ENCODE data around the gene MMP10. TPM values are rescaled to one million over a fixed set of nuclear protein-coding genes. Genes with fewer than 3 reads are reported as not detected.

Gene MMP10
- total RNA-seq, 1 experiment from 2014 or later, result not detected

DNA sequence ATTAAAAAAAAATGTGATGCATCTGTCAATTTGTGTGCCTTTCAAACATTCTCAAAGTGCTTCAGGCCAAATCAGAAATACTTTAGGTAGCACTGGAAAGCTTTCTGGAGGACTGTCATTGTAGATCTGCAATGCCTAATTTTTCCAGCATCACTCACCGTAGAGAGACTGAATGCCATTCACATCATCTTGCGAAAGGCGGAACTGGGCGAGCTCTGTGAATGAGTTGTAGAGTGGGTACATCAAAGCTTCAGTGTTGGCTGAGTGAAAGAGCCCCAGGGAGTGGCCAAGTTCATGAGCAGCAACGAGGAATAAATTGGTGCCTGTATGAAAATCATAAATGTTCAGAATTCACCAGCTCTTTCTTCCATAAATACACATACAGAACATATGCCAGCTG is 4.0 kb downstream of the MMP10 start (continued):
- TF ChIP-seq, protein P1, sequence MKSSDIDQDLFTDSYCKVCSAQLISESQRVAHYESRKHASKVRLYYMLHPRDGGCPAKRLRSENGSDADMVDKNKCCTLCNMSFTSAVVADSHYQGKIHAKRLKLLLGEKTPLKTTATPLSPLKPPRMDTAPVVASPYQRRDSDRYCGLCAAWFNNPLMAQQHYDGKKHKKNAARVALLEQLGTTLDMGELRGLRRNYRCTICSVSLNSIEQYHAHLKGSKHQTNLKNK (CRISPR knock-in tag; IDR thresholded peaks at IDR 0.05), result no peak
- no peak for TF ChIP-seq ZBTB21 (CRISPR knock-in tag; IDR thresholded peaks at IDR 0.05; ENCODE audit: borderline replicate concordance)
- TF ChIP-seq NR2C2 (CRISPR knock-in tag; IDR thresholded peaks at IDR 0.05), result no peak

GRCh38 chr11:102773386-102773785 is 7.0 kb downstream of the MMP10 start:
- no peak for DNase-seq (ENCODE audit: low spot score)
- H3K4me1 Mint-ChIP-seq, result no peaks in the 10 kb centered on the region
- no peak overlapping the region for H3K4me3 Mint-ChIP-seq
- POLR2A ChIA-PET, result no interaction called here
- CTCF ChIA-PET, result no interaction called here
- H3K9me3 Mint-ChIP-seq, result no peaks in the 10 kb centered on the region
- TF ChIP-seq NFE2L1 (CRISPR knock-in tag; IDR thresholded peaks at IDR 0.05) (no peak), SOX15 (CRISPR knock-in tag; IDR thresholded peaks at IDR 0.05) (no peak), ZNF512 (CRISPR knock-in tag; IDR thresholded peaks at IDR 0.05; ENCODE audit: borderline replicate concordance) (no peak), FOXJ3 (CRISPR knock-in tag; IDR thresholded peaks at IDR 0.05; ENCODE audit: borderline replicate concordance) (no peak), NR3C1 (CRISPR knock-in tag; conservative IDR thresholded peaks at IDR 0.05; ENCODE audit: low read depth) (no peak), TP53 (CRISPR knock-in tag; IDR thresholded peaks at IDR 0.05) (no peak), ZNF317 (CRISPR knock-in tag; IDR thresholded peaks at IDR 0.05; ENCODE audit: borderline replicate concordance, low read depth) (no peak), FOXK1 (CRISPR knock-in tag; IDR thresholded peaks at IDR 0.05) (no peak)
- TF ChIP-seq, protein P2, sequence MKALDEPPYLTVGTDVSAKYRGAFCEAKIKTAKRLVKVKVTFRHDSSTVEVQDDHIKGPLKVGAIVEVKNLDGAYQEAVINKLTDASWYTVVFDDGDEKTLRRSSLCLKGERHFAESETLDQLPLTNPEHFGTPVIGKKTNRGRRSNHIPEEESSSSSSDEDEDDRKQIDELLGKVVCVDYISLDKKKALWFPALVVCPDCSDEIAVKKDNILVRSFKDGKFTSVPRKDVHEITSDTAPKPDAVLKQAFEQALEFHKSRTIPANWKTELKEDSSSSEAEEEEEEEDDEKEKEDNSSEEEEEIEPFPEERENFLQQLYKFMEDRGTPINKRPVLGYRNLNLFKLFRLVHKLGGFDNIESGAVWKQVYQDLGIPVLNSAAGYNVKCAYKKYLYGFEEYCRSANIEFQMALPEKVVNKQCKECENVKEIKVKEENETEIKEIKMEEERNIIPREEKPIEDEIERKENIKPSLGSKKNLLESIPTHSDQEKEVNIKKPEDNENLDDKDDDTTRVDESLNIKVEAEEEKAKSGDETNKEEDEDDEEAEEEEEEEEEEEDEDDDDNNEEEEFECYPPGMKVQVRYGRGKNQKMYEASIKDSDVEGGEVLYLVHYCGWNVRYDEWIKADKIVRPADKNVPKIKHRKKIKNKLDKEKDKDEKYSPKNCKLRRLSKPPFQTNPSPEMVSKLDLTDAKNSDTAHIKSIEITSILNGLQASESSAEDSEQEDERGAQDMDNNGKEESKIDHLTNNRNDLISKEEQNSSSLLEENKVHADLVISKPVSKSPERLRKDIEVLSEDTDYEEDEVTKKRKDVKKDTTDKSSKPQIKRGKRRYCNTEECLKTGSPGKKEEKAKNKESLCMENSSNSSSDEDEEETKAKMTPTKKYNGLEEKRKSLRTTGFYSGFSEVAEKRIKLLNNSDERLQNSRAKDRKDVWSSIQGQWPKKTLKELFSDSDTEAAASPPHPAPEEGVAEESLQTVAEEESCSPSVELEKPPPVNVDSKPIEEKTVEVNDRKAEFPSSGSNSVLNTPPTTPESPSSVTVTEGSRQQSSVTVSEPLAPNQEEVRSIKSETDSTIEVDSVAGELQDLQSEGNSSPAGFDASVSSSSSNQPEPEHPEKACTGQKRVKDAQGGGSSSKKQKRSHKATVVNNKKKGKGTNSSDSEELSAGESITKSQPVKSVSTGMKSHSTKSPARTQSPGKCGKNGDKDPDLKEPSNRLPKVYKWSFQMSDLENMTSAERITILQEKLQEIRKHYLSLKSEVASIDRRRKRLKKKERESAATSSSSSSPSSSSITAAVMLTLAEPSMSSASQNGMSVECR (CRISPR knock-in tag; IDR thresholded peaks at IDR 0.05; ENCODE audit: borderline replicate concordance), result no peak
- no peak for ATAC-seq
- H3K27me3 Mint-ChIP-seq (ENCODE audit: low read depth), result no peaks in the 10 kb centered on the region
- H3K27ac Mint-ChIP-seq, result no peak overlapping the region
- no peaks in the 10 kb centered on the region for H3K36me3 Mint-ChIP-seq

DNA sequence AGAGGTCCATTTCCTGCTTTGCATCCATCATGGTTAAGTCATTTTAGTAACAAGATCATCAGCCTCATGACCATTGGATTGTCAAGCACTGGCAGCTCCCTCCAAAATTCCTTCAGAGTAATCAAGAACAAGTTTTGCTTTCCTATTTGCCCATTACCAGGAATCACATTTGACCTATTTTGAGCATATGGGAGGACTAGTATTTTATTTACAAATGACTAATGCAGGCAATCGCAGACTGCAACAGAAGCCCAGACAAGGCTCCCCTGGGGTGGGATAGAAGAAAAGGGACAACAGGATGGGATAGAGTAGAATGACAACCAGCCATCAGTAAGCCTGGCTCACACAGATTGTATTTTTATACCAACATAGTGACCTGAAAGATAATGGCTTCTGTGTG is 9.1 kb downstream of the MMP10 start:
- H3K4me1 Mint-ChIP-seq, result no peaks in the 10 kb centered on the region
- TF ChIP-seq FOXP4 (CRISPR knock-in tag; IDR thresholded peaks at IDR 0.05), result no peak
- no peak for TF ChIP-seq ZNF232 (CRISPR knock-in tag; IDR thresholded peaks at IDR 0.05)
- TF ChIP-seq ZNF671 (CRISPR knock-in tag; IDR thresholded peaks at IDR 0.05), result no peak
- TF ChIP-seq ZNF281 (CRISPR knock-in tag; IDR thresholded peaks at IDR 0.05), result no peak
- TF ChIP-seq ZNF263 (CRISPR knock-in tag; IDR thresholded peaks at IDR 0.05; ENCODE audit: low read depth), result no peak
- no peaks in the 10 kb centered on the region for H3K36me3 Mint-ChIP-seq
- H3K4me3 Mint-ChIP-seq, result no peak overlapping the region
- no peak for DNase-seq (ENCODE audit: low spot score)
- no peaks in the 10 kb centered on the region for H3K9me3 Mint-ChIP-seq
- no peak for ATAC-seq
- no peaks in the 10 kb centered on the region for H3K27me3 Mint-ChIP-seq (ENCODE audit: low read depth)
- ChIA-PET CTCF (interaction anchor here (1.0 kb wide), 1 partner anchor 9 kb away, joined by 3 read pairs; the partner anchor contains the start of gene MMP10), POLR2A (no interaction called here)
- H3K27ac Mint-ChIP-seq, result no peak overlapping the region

Measured in WTC11 (cell line).